Non-pigmented ciliary epithelial cell (primary cell): Measurements from ENCODE around the gene FETUB.

Experiments used
- DNase-seq: peaks from one replicate; pipeline ENCODE4 v3.0.0-alpha.2; 2010; ENCODE audit warnings: low read depth

FETUB gene

GRCh38 chr3:186639778-186640472 is at the start of gene FETUB:
Gene FETUB, plus strand, starts transcription at chr3:186640399. Its CDS starts 62 bp downstream, at chr3:186640461.
- no peak for DNase-seq

GRCh38 chr3:186590580-186591295 is 49.5 kb upstream of the FETUB start:
- no peak for DNase-seq

GRCh38 chr3:186592682-186593081 is 47.5 kb upstream of the FETUB start:
- no peak for DNase-seq

- no peak for DNase-seq
These were observed 46.3 kb upstream of the FETUB start for GRCh38 chr3:186593862-186594261.

- no peak for DNase-seq
These were observed 45.5 kb upstream of the FETUB start for GRCh38 chr3:186594591-186595113.

GRCh38 chr3:186596568-186597287 is 43.5 kb upstream of the FETUB start:
- no peak for DNase-seq

GRCh38 chr3:186598108-186598784 is 42.0 kb upstream of the FETUB start:
- no peak for DNase-seq

GRCh38 chr3:186598794-186599141 is 41.4 kb upstream of the FETUB start:
- no peak for DNase-seq

- no peak for DNase-seq
These were observed 40.9 kb upstream of the FETUB start for GRCh38 chr3:186599142-186599784.

- DNase-seq, result no peak
These were observed 40.4 kb upstream of the FETUB start for GRCh38 chr3:186599785-186600166.

GRCh38 chr3:186600896-186601295 is 39.3 kb upstream of the FETUB start:
- no peak for DNase-seq

- DNase-seq, result no peak
These were observed 37.0 kb upstream of the FETUB start for GRCh38 chr3:186603159-186603558.

- no peak for DNase-seq
These were observed 35.1 kb upstream of the FETUB start for GRCh38 chr3:186605078-186605477.

GRCh38 chr3:186605561-186606545 is 34.3 kb upstream of the FETUB start:
- no peak for DNase-seq

- no peak for DNase-seq
These were observed 31.5 kb upstream of the FETUB start for GRCh38 chr3:186608624-186609215.

- DNase-seq, result no peak
These were observed 30.8 kb upstream of the FETUB start for GRCh38 chr3:186609247-186609868.

- DNase-seq, result no peak
These were observed 28.1 kb upstream of the FETUB start for GRCh38 chr3:186612065-186612464.

- DNase-seq, result no peak
These were observed 27.2 kb upstream of the FETUB start, which contains the start of gene AHSG for GRCh38 chr3:186612721-186613636. Gene AHSG, plus strand, starts transcription at chr3:186613060. Its CDS starts 82 bp downstream, at chr3:186613142.
